ENCODE data around the gene RANBP1. TPM values are rescaled to one million over a fixed set of nuclear protein-coding genes. Genes with fewer than 3 reads are reported as not detected.
A peak's percentile ranks its signal among the peaks of the same experiment; 100 is the strongest.

The RANBP1 gene
- total and polyA plus RNA-seq, 2 of the 4 experiments (the other 2 are of a cell fraction): 173 to 376 TPM

DNA sequence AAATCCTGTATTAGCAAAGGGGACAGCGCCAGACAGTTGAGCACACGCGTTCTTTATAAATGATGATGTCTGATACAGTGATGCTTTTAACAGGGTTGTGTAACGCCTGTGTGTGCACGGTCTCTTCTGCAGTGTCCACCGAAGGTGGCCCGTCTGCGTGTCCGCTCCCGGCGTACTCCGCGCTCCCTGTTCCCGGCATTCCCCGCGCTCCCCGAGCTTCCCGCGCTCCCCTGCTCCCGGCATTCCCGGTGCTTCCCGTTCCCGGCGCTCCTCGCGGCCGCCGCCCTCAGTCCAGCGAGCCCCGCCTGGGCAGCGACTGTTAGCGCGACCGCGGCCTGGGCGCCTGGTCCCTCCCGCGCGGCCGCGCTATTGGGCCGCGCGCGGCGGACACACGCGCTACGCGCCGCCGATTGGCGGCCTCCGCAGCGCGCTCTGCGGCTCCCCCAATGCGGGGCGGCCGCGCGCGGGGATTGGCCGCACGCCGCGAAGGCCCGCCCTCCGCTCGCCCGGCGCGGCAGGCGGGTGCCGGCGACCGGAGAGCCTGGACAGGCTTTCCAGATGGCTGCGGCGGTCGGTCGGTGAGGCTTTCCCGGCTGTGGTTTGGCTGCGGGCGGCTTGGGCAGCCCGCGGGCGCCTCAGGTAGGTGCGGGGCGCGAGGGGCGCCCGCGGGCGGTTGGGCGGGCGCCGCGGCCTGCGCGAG, 36.0 kb upstream of the RANBP1 start, which contains the start of gene DGCR8:
Gene DGCR8, plus strand, starts transcription at position 497 of the 700 bp plus-strand sequence. CDS start 5,723 bp downstream, outside the sequence.
- H2BK5ac ChIP-seq (ENCODE audit: low read depth, low read length, poor library complexity, severe bottlenecking): peak within 1 kb of the TSS; percentile 90
- H2BK20ac ChIP-seq (ENCODE audit: low read depth, low read length): peak within 1 kb of the TSS; percentile 14; the same call in 1 of the 2 replicates
- H4K8ac ChIP-seq (ENCODE audit: low read depth in 2 of 2, low read length in 2 of 2): peak within 1 kb of the TSS; percentile 92 to 100
- no TSS peak for BruUV-seq (replicated peaks)
- H3K14ac ChIP-seq (replicated peaks; ENCODE audit: low read depth, low read length): peak within 1 kb of the TSS; percentile 100
- WGBS, 2 experiments (ENCODE audit: extremely low coverage in 2 of 2, insufficient read length in 1 of 2): 1% methylated on average over 25 of the region's 100 CpGs; no CpG with 5 or more reads in 1 of the 2 experiments
- peak within 1 kb of the TSS; percentile 98 for H3K18ac ChIP-seq (ENCODE audit: low read depth, low read length)
- no peak for TF ChIP-seq RAD21 (IDR thresholded peaks at IDR 0.05; ENCODE audit: low read length)
- TF ChIP-seq RCOR1 (IDR thresholded peaks at IDR 0.05; ENCODE audit: insufficient replicate concordance, low read length): no peak
- TF ChIP-seq CEBPB (IDR thresholded peaks at IDR 0.05; ENCODE audit: low read depth, low read length): peak; percentile 80
- no peak for TF ChIP-seq RFX5 (IDR thresholded peaks at IDR 0.05; ENCODE audit: low read depth, low read length)
- TF ChIP-seq FOS (IDR thresholded peaks at IDR 0.05; ENCODE audit: low read depth, low read length): 0 out of 2 replicates have a peak, but pooled peaks have one; percentile 53
- TF ChIP-seq, protein P1, sequence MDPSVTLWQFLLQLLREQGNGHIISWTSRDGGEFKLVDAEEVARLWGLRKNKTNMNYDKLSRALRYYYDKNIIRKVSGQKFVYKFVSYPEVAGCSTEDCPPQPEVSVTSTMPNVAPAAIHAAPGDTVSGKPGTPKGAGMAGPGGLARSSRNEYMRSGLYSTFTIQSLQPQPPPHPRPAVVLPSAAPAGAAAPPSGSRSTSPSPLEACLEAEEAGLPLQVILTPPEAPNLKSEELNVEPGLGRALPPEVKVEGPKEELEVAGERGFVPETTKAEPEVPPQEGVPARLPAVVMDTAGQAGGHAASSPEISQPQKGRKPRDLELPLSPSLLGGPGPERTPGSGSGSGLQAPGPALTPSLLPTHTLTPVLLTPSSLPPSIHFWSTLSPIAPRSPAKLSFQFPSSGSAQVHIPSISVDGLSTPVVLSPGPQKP (IDR thresholded peaks at IDR 0.05; ENCODE audit: borderline replicate concordance, low read depth, low read length): no peak
- peak; percentile 69 for TF ChIP-seq POLR2A (IDR thresholded peaks at IDR 0.05; ENCODE audit: low read depth, low read length)
- TF ChIP-seq, protein P2, sequence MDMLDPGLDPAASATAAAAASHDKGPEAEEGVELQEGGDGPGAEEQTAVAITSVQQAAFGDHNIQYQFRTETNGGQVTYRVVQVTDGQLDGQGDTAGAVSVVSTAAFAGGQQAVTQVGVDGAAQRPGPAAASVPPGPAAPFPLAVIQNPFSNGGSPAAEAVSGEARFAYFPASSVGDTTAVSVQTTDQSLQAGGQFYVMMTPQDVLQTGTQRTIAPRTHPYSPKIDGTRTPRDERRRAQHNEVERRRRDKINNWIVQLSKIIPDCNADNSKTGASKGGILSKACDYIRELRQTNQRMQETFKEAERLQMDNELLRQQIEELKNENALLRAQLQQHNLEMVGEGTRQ (IDR thresholded peaks at IDR 0.05; ENCODE audit: low read depth, low read length): peak; percentile 51
- peak; percentile 81 for TF ChIP-seq MXI1 (IDR thresholded peaks at IDR 0.05; ENCODE audit: borderline replicate concordance, low read depth, low read length)
- no peak for TF ChIP-seq MAFK (IDR thresholded peaks at IDR 0.05; ENCODE audit: low read depth, low read length)
- H2AFZ ChIP-seq (replicated peaks; ENCODE audit: low read length, poor library complexity): peak within 1 kb of the TSS; percentile 93
- H3K4me3 ChIP-seq (ENCODE audit: insufficient read depth, low read depth, low read length): peak within 1 kb of the TSS; percentile 83
- H3K9me1 ChIP-seq (ENCODE audit: insufficient read depth, low read length): peaks cover 28% of the 10 kb centered on the region
- CTCF ChIA-PET: no interaction called here
- H3K4me1 ChIP-seq (ENCODE audit: control insufficient read depth, insufficient read depth, low read length): peaks cover 16% of the 10 kb centered on the region
- peaks cover 4 to 34% of the 10 kb centered on the region in 2 experiments for H3K79me1 ChIP-seq (ENCODE audit: low read depth in 1 of 2, low read length in 2 of 2)
- H3K36me3 ChIP-seq (ENCODE audit: control insufficient read depth, insufficient read depth, low read length): no peaks in the 10 kb centered on the region
- peak within 1 kb of the TSS; percentile 30; the same call in 1 of the 3 replicates for H2BK15ac ChIP-seq (ENCODE audit: low read depth, low read length)
- H3K9ac ChIP-seq (ENCODE audit: low read depth, low read length): peak within 1 kb of the TSS; percentile 96
- H2AK5ac ChIP-seq (ENCODE audit: low read depth, low read length): peak within 1 kb of the TSS; percentile 99
- intact Hi-C loops (cut with micrococcal nuclease): no loop called here
- DNase-seq: peak; percentile 93
- H3K27ac ChIP-seq (ENCODE audit: insufficient read depth, low read length): peak within 1 kb of the TSS; percentile 87
- H3K56ac ChIP-seq (ENCODE audit: extremely low read depth, insufficient read depth, low read length): peak within 1 kb of the TSS; percentile 99
- H3K4me2 ChIP-seq (ENCODE audit: low read depth, low read length): peak within 1 kb of the TSS; percentile 97
- no peaks in the 10 kb centered on the region for H3K9me3 ChIP-seq (ENCODE audit: control insufficient read depth, insufficient read depth, low read length)
- H4K91ac ChIP-seq (ENCODE audit: insufficient read depth, low read depth, low read length): peak within 1 kb of the TSS; percentile 96
- peak within 1 kb of the TSS; percentile 100 for H4K5ac ChIP-seq (ENCODE audit: low read depth, low read length)
- peak; percentile 93 for ATAC-seq (ENCODE audit: low read depth)
- peak within 1 kb of the TSS; percentile 98 for H3K4ac ChIP-seq (ENCODE audit: low read depth, low read length)
- peak within 1 kb of the TSS; percentile 100 for H2AK9ac ChIP-seq (replicated peaks; ENCODE audit: low read depth, low read length, poor library complexity)
- in situ Hi-C loops (cut with MboI; ENCODE audit: low sequenced_read_pairs): no loop called here
- peak within 1 kb of the TSS; percentile 100 for H3K23ac ChIP-seq (ENCODE audit: low read depth, low read length)
- dilution Hi-C loops (cut with HindIII; ENCODE audit: low sequenced_read_pairs, unreplicated experiment): no loop called here
- H3K27me3 ChIP-seq (ENCODE audit: control insufficient read depth, insufficient read depth, low read length): no peaks in the 10 kb centered on the region
- H2BK120ac ChIP-seq (ENCODE audit: low read depth, low read length): peak within 1 kb of the TSS; percentile 87
- H4K20me1 ChIP-seq (ENCODE audit: insufficient read depth, low read length): peaks cover 41% of the 10 kb centered on the region
- POLR2A ChIA-PET (ENCODE audit: unreplicated experiment): no interaction called here

Measured in IMR-90 (cell line).